ENCODE results near the gene CDH4.

Gene CDH4

DNA sequence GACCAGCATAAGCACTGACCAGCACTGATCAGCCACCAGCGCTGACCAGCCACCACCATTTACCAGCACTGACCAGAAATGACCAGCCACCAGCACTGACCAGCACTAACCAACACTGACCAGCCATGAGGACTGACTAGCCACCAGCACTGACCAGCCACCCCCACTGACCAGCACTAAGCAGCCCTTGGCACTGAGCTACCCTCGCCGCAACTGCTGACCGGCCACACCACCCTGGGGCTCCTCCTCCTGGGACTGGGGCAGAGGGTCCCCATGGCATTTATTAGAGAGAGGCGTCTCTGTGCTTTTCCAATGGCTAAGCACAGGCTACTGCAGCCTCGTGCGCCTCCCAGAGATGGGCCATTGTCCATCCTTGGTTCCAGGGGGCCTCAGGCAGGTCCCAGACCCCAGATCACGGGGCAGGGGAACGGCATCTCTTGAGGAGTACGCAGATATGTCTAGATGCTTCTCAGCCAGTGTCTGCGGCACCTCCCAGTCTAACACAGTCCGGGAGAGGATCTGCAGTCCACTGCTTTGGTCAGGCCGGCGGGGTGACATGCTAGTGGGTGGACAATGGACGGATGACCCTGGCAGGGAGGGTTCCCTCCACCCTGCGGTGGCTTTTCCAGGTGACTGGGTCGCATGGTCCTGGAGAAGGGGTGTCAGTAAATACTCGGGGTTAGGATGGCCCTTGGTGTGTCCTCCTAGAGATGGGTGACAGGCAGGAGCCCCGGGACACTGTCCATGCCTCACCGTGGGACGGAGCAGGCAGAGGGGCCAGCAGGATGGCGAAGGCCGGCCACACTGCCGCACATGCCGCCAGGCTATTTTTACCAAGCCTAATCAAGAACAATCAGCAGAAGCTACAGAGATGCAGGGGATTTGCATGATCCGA lies 645.6 kb downstream of the CDH4 start:
- DNase-seq, result no peak

DNA sequence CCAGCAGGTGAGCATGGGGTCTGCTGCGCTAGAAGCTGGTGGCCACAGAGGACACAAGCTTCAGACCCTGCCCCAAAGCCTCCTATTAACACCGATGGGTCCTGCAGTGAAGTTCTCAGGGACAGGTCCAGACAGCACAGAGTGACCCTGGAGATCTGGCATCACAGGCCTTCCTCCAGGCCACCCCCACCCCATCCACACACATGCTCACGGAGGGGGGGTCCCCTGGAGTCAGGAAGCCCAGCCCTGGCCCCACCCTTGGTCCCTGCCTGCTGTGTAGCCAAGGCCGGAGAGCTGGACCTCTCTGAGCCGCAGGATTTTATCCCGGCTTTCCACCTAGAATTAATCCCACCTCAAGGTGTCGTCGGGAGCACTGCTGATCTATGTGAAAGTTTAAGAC lies 646.3 kb downstream of the CDH4 start:
- no peak for DNase-seq

DNA sequence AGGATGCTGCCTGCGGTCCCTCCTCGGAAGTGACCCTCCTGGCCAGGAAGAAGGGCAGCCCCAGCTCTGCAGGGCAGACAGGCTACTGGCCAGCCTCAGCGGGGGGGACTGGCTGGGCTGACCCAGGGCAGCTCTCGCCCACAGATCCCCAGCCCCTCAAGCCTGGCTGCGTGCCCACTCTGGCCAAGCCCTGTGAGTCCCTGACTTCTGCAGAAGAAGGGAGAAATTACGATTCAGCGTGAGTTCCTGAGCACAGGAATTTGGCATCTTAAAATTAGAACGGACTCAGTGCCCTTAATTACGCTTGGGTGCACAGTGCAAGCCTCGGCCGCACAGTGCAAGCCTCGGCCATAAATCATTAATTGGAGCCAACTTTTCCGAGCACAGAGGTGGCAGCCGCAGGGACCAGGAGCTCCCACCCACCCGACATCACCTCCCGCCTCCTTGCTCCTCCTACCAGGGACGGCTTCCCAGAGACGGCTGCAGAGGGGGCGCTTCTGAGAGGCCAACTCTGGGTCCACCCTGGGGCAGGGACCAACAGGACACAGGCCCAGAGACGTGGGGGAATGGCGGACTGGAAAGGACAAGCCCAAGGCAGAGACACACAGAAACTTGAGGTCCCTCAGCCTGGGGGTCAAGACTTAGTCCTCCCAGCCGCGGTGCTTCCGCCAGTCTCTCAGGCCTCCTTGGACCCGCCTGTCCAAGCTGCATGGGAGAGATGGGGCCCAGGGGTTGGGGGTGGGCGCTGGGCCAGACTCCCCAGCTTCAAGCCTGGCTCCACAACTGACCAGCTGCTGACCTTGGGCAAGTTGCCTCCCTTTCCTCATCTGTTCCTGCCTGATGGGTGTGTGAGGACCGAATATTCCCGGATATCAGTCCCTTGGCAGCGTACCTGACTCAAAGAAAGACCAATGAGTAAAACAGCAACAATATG lies 648.2 kb downstream of the CDH4 start:
- DNase-seq, result no peak

DNA sequence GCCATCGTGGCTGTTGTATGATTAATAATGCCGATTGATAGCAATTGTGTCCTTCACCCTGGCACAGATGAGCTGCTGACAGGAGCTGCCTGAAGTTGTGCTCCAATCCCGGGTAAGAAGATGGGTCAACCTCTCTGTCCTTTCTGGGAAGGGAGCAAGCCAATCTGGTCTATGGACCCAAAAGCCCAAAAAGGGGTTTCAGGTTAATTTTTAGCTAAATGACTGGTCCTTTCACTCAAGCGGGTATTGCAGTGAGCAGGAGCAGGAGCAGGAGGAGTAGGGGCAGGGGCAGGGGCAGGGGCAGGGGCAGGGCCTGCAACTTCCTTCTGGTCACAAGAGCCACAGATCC lies 648.9 kb downstream of the CDH4 start:
- DNase-seq, result no peak

DNA sequence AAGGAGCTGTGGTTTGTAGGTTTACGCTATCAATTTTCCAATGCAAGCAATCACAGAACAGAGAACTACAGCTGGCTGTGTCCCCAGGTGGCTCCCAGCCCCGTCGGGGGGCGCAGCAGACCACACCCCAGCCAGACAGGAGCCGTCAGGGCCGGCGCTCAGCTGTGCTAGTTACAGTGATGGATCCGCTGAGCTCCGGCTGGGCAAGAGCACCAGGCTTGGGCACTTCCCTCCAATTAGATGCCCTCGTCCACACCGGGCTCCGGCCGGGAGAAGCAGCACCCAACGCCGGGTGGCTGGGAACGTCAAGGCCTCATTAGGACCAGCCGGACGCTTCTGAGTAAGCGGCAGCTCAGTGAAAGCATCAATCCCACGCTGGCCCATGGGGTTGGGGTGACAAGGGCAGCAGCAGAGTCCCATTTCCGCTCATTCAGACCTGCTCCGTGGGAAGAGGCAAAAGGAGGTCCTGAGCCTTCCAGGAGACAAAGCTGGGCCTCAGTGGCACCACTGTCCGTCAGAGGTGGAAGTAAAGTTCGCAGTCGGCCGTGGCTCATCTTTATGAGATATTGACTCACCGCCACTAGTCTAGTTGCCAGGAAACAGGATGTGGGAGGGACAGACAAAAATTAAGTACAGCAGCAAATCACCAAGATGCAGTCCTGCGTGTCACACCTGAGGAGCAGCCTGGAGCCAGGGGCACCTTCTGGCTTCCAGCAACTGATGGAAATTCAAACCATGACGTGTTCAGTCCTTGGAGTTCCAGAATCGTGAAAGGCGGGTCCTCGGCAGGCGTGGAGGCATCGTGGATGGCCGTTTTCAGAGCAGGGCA lies 649.5 kb downstream of the CDH4 start:
- no peak for DNase-seq

DNA sequence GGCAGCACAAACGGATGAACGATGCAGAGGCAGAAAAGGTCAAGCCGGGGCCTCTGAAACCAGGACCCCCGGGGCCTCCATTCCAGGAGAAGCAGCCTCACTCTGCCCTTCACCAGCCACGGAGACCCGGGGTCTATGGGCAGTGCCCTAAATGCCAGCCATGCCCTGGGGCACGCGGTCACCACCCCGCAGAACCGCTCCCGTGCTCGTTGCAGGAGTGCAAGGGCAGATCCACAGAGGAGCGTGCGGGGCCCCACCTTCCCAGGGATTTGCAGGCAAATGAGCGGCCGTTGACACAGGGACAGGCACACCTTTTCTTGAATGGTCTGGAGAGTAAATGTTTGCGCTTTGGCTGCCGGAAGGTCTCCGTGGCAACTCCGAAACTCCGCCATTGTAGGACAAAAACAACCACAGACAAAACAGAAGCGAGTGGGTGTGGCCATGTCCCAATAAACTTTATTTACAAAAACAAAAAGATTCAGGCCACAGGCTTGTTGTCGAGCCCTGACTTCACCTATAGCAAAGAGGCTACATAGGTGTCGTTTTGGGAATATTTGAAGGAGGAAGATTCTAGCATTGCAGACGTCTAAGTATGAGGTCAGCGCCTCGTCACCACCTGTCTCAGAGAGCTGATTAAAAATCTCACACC lies 650.3 kb downstream of the CDH4 start:
- DNase-seq, result peak; percentile 70

DNA sequence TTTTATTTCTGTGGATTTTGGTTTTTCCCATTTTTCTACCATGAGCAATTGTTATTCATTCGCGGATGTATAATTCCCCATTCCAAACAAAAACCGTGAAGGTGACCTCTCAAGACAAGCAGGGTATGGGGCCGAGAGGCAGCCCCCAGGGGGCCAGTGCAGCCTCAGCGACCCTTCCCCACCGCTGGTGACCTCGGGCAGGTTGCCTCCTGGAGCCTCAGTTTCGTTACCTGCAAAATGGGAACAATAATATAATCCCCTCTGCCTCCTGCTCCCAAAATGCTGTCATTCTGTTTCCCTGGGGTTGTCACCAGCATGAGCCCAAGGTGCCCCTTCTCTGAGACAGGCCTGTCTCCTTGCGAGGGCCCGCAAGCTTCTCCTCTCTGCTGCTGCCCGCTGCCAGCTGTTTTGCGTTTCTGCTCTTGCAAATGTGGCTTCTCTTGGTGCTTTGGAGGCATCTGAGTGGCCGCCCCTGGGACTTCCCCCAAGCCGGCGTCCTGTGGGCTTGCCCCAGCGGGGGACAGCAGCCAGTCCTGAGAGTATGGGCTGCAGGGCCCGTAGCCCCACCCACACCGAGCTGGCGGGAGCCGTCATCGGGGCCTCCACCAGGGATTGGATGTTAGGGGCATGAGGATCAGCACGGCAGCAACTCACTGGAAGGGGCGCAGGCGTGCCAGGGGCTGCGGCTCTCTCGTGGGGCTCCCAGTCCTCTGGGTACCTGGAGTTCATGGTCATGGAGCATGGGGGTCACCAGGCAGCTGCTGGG lies 651.7 kb downstream of the CDH4 start:
- no peak for DNase-seq

DNA sequence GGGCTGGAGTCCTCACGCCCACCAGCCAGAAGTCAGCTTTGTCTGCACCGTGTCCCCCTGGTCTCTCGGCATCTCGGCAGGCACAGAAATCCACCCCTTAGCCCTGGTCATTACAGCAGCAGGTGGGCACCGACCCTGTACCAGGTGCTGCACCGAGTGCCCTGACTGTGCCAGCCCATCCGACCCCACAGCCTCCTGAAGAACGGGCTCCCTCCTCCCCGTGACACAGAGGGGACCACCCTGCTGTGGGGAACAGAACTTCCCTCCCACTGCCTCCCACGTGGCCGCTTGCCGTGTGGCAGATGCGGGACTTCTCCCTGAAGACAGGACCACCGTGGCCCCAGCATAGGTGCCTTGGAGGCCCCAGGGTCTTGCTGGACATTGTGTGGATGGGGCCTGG lies 652.4 kb downstream of the CDH4 start:
- no peak for DNase-seq

DNA sequence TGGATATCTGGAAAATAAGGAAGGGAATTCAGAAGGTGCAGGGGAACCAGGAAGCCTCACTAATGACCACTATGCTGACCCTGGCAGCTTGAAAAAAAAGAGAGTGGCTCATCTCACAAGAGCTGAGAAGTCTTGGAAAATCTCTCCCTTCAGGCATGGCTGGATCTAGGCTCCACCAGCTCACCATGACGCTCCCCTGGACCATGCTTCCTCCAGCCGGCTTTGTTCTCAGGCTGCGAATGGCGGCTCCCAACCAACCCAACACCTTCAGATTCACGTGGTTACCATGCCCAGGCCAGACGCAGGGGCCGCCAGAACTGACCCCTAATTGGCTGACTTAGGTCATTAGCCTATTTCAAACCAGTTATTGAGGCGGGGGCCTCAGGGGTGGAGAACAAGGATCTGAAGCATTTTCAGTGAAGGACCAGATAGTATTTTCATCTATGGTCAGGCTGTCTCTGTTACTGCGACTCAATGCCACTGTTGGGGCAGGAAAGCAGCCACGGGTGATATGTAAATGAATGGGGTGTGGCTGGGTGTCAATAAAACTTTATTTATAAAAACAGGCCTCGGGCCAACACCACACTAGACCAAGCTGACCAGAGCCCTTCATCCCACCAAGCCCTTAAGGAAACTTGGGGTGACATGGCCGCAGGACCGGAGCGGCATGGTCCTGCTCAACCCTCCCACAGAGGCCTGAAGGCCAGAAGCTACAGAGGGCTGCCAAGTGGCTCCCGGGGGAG lies 653.9 kb downstream of the CDH4 start:
- DNase-seq, result no peak

DNA sequence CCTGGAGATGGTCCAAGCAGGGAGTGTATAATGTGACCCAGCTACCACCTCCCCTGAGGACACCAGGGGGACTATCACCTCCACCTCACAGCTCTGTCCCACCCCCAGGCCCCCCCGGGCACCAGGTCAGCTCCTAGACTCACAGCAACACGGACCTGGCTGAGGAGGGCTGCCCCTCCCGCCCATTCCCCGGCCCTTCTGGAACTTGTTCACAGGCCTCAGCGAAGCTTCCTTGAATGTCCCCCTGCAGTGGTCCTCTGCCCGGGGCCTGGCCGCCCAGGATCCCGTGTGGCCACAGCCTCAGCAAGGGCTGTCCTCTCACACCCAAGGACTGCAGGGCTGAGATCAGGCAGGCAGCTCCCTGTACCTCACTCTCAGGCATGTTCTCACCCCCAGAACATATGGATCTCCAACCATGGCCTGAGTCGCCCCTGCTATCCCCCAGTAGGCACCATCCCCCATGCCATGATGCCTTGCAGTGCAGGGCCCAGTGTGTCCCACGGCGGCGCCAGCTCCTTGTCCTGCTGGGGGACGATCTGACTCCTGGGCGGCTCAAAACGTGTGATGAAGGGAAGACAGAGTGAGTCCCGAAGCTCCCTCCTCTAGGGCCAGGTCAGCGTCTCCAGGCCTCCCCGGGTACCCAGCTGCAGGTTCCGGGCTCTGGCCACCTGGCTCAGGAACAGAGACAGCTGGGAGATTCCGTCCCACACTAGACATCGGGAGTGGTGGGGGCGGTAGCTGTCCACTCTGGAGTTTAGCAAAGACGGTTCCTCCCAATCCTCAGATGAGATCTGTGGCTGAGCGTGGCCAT lies 655.2 kb downstream of the CDH4 start:
- no peak for DNase-seq

DNA sequence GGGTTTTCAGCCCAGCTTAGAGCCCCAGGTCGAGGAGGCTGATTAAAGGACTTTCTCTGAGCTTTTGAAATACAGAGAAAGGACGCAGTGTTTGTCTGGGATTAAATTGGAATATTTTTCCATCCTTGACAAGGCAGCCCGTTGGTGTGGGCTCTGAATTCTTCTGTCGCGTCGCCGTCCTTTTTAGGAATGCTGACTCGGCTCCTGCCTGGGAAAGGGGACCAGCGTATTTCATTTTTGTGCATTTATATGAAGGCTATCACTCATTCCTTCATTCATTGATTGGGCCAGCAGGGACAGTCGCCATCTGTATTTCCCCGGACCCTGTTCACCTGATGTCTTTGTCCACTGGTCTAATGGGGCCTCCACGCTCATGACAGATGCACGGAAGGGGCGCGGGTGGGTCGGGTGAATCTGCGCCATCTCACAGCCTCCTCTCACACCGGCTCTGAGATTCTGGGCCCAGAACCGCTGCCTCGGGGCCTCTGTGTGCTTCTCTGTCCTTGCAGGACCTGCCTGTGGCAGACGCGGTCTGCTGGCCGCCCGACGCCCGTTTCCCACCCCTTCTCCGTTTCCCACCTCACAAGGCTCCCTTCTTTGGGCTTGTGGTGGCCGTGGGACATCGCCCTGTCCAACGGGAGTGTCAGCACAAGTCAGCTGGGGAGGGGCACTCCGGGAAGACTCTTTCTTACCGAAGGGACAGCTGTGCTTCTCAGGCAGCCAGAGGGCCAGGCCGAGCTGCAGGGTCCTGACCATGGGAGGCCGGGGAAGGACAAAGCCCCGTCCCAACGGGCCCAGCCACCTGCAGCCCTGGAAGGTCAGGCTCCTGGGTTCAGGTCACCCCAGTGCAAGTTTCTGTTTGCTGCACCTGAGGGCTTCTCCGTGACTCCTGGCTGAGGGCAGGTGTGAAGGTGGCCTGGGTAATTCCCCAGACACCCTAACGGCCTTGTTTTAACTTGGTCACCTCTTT lies 656.3 kb downstream of the CDH4 start:
- no peak for DNase-seq

DNA sequence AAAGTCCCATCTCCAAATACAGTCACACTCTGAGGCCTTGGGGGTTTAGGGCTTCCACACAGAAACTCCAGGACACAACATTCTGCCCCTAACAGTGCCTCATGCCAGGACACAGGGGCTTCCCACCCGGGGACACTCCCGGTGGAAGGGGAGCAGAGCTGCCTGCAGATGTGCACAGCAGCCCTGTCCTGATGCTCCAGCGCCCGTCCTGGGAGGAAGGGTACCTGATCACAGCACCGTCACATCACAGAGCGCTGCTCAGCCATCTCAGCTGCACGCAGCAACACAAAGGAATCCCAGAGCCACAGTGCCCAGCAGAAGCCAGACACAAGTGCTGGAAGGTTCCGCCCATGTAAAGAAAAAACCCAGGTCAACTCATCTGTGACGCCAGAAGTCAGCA lies 657.0 kb downstream of the CDH4 start:
- DNase-seq, result no peak

DNA sequence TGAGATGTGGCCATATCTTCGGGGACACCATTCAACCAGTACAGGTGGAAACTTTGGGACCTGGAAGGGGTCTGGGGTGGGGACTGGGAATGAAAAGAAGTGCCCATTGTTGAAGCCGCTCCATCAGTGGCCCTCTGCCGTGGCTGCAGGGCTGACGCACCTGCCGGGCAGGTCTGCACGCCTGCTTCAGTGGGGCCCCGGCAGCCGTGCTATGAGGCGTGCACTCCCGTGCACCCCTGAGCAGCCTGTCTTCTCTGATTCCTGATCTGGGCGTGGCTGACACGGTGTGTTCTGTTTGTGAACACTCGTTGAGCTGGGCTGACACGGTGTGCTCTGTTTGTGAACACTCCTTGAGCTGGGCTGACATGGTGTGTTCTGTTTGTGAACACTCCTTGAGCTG lies 657.8 kb downstream of the CDH4 start:
- no peak for DNase-seq

DNA sequence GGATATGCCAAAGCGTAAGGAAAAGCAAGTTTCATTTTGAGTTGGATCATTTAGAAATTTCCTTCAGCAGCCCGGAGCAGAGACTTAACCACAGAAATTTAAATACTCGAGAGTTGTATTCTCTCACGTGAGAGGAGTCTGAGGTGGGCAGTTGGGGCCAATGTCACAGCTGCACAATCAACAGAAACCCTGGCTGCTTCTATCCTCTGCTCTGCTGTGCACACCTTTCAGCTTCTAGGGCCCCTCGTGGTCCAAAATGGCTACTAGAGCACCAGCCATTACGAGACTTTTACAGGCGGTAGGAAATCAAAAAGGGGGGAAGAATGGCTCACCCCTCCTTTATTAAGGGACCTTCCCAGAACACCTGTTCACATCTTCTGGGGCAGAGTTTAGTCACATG lies 659.8 kb downstream of the CDH4 start:
- DNase-seq, result no peak

DNA sequence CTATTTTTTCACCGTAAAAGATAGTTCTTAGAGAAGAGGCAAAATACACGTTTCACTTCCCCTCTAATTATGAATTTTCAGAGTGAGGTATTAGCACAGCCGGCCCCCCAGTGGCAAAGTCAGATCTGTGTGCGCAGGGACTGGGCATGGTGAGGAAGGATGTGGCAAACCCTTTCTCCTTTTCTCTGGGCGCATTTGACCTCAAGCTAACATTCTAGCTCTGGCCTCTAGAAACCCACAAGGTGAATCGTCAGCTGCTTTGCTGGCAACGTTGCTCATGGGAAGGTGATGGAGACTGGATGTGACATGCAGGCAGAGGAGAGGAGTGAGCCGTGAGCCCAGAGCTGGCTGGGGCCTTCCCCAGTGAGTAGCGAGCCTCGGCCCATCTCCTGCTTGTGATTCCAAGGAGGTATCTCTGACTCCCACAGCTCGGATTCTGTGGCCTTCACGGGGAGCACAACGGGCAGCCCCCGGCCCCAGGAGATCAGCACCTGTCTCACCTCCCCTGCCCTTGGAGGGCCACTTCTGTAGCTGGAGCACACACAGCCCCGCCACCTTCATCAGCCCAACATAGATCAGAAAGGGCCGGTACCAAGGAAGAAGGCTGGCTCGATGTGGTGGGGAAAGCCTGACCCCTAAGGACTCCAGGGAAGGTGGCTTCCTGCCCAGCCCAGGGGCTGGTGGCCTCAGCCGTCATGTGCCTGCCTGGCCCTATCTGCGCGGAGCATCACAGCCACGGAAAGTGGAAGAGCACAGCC lies 660.8 kb downstream of the CDH4 start:
- DNase-seq, result no peak

DNA sequence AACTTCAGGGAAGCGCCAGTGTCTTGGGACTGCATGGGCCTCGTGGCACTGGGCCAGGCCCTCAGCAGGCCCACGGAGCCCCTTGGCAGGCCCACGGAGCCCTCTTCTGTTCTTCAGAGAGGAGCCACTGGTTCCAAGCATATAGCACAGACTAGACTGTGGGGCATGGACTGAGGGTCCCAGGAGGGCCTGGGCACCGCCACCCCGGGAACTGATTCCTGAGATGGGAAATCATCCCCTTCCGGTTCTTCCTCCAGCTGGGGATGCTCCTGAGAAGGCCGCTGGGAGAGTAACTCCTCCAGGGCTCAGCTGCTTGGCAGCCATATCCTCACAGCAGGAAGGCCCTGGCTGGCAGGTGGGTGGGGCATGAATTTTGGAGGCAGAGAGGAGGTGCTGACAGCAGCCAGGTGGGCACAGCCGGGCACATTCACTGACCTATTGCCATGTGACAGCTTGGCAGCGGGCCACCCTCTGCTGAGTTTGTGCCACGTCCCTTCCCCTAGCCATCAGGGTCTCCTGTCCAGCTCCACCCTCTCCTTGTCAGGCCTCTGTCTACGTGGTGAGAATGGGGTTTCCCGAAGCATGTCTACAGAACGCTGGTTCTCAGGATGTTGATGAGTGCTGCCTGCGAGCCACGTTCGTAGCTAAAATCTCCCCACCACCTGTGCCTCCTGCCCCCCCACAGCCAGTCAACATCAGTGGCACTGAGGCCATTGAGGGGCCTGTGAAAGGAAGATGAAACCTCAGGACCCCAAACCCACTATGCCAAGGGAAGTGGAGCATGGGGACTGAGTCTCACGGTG lies 661.6 kb downstream of the CDH4 start:
- no peak for DNase-seq

DNA sequence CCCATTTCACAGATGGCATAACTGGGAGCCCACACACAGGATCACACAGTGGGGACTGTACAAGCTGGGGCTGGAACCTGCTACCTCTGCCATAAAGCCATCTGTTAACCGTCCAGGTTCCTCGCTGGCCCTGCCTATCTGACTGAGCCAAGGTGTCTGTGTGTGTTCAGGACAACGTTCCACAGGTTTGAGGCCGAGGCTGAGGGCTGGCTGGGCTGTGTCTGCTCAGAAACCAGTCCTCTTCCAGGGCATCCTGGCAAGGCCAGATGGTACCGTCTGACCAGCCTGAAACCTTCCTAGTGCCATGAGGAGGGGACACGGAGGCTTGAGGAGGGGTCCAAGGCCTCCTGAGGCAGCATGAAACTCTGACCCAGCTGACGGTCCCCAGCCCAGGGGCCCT lies 663.0 kb downstream of the CDH4 start:
- DNase-seq, result no peak

Measured in NCI-H774 (cell line).